GM12865 (cell line): ENCODE data around the gene EHMT1.
"Not testable (repeated sequence)": the region's sequence is repeated elsewhere in the genome, so short reads cannot be mapped to it uniquely, and the experiment has no call there.

Experiments used
- DNase-seq: peaks from one replicate; pipeline ENCODE4 v3.0.0; 2010; ENCODE audit warnings: low read depth
- H3K4me3 ChIP-seq: 2 replicates; pipeline ENCODE4 v1.5.1; 2011; ENCODE audit warnings: mild to moderate bottlenecking, low read depth, low read length, control low read depth
- CTCF ChIP-seq: IDR thresholded peaks from 2 replicates; pipeline ENCODE4 v1.5.1; 2011; ENCODE audit warnings: low read length, control low read depth, low read depth, inconsistent platforms; ENCODE audit not compliant: insufficient read depth; ENCODE audit errors: missing control alignments

EHMT1 gene

GRCh38 chr9:137724818-137725240, 106.0 kb downstream of the EHMT1 start:
- no peak for DNase-seq
- TF ChIP-seq CTCF: no peak

GRCh38 chr9:137725598-137725997, 106.8 kb downstream of the EHMT1 start:
- no peak for DNase-seq
- H3K4me3 ChIP-seq: no peak overlapping the region
- no peak for TF ChIP-seq CTCF

More at GRCh38 chr9:137724818-137725240, 106.0 kb downstream of the EHMT1 start:
- H3K4me3 ChIP-seq: no peak overlapping the region

- H3K4me3 ChIP-seq, DNase-seq: not testable (repeated sequence)
These were observed 107.5 kb downstream of the EHMT1 start for GRCh38 chr9:137726336-137726735.

GRCh38 chr9:137726764-137727163, 108.0 kb downstream of the EHMT1 start:
- no peak for TF ChIP-seq CTCF
- no peak overlapping the region for H3K4me3 ChIP-seq
- no peak for DNase-seq

GRCh38 chr9:137727716-137728115, 108.9 kb downstream of the EHMT1 start:
- DNase-seq: no peak
- H3K4me3 ChIP-seq: no peak overlapping the region
- TF ChIP-seq CTCF: no peak

- no peak for DNase-seq
- TF ChIP-seq CTCF: no peak
- H3K4me3 ChIP-seq: no peak overlapping the region
These were observed 109.9 kb downstream of the EHMT1 start for GRCh38 chr9:137728444-137729311.

GRCh38 chr9:137731216-137731946, 112.6 kb downstream of the EHMT1 start:
- TF ChIP-seq CTCF: no peak
- DNase-seq: no peak
- no peak overlapping the region for H3K4me3 ChIP-seq
